ENCODE results near the gene DAP. TPM values are rescaled to one million over a fixed set of nuclear protein-coding genes. Genes with fewer than 3 reads are reported as not detected.

The DAP gene
- total RNA-seq, 1 experiment from 2014 or later, result 106 TPM

DNA sequence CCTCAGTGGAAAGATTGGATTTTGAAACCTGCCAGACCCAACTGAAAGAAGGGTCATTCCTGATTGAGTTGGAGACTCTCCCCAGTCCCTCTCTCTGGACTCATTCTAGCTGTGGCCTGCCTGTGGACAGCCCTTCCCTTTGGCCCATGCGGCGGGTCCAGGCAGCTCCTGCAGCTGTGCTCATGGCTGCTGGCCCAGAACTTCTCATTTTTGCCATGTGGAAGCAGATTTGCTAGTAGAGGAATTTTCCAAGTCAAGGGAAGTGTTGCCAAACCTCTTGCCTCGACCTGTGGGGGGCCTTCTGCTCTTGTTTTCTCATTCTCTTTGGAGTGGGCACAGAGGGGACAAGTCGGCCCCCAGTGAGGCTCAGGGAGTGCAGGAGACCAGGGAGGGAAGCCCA lies 108.0 kb downstream of the DAP start:
- POLR2A ChIA-PET (ENCODE audit: unreplicated experiment), result no interaction called here
- no peak overlapping the region for H2AFZ ChIP-seq (ENCODE audit: low read length)
- H4K20me1 ChIP-seq (ENCODE audit: low read length), result no peaks in the 10 kb centered on the region
- no peak overlapping the region for H3K4me3 ChIP-seq (ENCODE audit: low read length)
- H3K9me2 ChIP-seq (replicated peaks; ENCODE audit: low read length), result no peaks in the 10 kb centered on the region
- H3K36me3 ChIP-seq (ENCODE audit: low read depth, low read length), result no peaks in the 10 kb centered on the region
- no peak for ATAC-seq
- TF ChIP-seq EZH2 (IDR thresholded peaks at IDR 0.05; ENCODE audit: low read length, unreplicated experiment) (no peak), EZH2phosphoT487 (IDR thresholded peaks at IDR 0.05; ENCODE audit: borderline replicate concordance, low read length) (no peak), CTCF (conservative IDR thresholded peaks at IDR 0.05; ENCODE audit: low read depth, low read length) (no peak)
- H3K27me3 ChIP-seq (ENCODE audit: low read length), result no peaks in the 10 kb centered on the region
- no peaks in the 10 kb centered on the region for H3K79me2 ChIP-seq (ENCODE audit: low read length)
- CTCF ChIA-PET, result no interaction called here
- BruUV-seq (replicated peaks), result no TSS peak
- H3F3A ChIP-seq (ENCODE audit: low read length, unreplicated experiment), result no peaks in the 10 kb centered on the region
- H3K9ac ChIP-seq (ENCODE audit: low read length), result no peak overlapping the region
- peaks cover 7% of the 10 kb centered on the region; the same call in 1 of the 2 replicates for H3K4me1 ChIP-seq (ENCODE audit: insufficient read depth, low read length)
- H3K27ac ChIP-seq (ENCODE audit: low read length), result no peak overlapping the region
- no peak for DNase-seq
- intact Hi-C loops (cut with micrococcal nuclease), result no loop called here
- no peaks in the 10 kb centered on the region for H3K9me3 ChIP-seq (ENCODE audit: low read length)
- H3K4me2 ChIP-seq (ENCODE audit: low read length), result no peak overlapping the region

GRCh38 chr5:10652606-10653005 lies 108.4 kb downstream of the DAP start:
- no peak overlapping the region for H3K27ac ChIP-seq (ENCODE audit: low read length)
- intact Hi-C loops (cut with micrococcal nuclease), result no loop called here
- no peaks in the 10 kb centered on the region for H3K9me2 ChIP-seq (replicated peaks; ENCODE audit: low read length)
- H3K4me3 ChIP-seq (ENCODE audit: low read length), result no peak overlapping the region
- H3K79me2 ChIP-seq (ENCODE audit: low read length), result no peaks in the 10 kb centered on the region
- no peaks in the 10 kb centered on the region for H3F3A ChIP-seq (ENCODE audit: low read length, unreplicated experiment)
- BruUV-seq (replicated peaks), result no TSS peak
- H4K20me1 ChIP-seq (ENCODE audit: low read length), result no peaks in the 10 kb centered on the region
- ATAC-seq (no peak), DNase-seq (no peak)
- peaks cover 7% of the 10 kb centered on the region; the same call in 1 of the 2 replicates for H3K4me1 ChIP-seq (ENCODE audit: insufficient read depth, low read length)
- H3K9me3 ChIP-seq (ENCODE audit: low read length), result no peaks in the 10 kb centered on the region
- no peak overlapping the region for H2AFZ ChIP-seq (ENCODE audit: low read length)
- no peak overlapping the region for H3K4me2 ChIP-seq (ENCODE audit: low read length)
- TF ChIP-seq CTCF (conservative IDR thresholded peaks at IDR 0.05; ENCODE audit: low read depth, low read length), result no peak
- TF ChIP-seq EZH2phosphoT487 (IDR thresholded peaks at IDR 0.05; ENCODE audit: borderline replicate concordance, low read length), result no peak
- TF ChIP-seq EZH2 (IDR thresholded peaks at IDR 0.05; ENCODE audit: low read length, unreplicated experiment), result no peak
- ChIA-PET CTCF (no interaction called here), POLR2A (ENCODE audit: unreplicated experiment) (no interaction called here)
- H3K36me3 ChIP-seq (ENCODE audit: low read depth, low read length), result no peaks in the 10 kb centered on the region
- H3K9ac ChIP-seq (ENCODE audit: low read length), result no peak overlapping the region
- H3K27me3 ChIP-seq (ENCODE audit: low read length), result no peaks in the 10 kb centered on the region

DNA sequence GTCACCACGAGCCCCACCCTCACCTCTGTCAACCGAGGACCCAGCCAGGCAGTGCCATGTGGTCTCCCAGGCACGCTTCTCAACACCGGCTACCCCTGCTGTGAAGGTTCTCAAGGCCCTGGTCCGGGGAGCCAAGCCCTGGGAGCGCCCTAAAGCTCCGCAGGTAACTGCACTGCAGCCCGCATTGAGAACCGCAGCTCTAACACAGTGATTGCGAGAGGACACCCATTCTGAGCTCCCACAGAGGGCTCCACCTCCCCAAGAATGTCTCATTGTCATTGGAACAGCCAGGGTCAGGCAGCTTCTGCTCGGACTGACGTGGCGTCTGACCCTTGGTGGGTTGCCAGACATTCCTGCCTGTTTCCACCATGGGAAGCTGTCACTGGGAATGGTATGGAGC lies 108.9 kb downstream of the DAP start:
- Histone ChIP-seq H3K9me3 (ENCODE audit: low read length) (no peaks in the 10 kb centered on the region), H3K36me3 (ENCODE audit: low read depth, low read length) (no peaks in the 10 kb centered on the region), H3K4me3 (ENCODE audit: low read length) (no peak overlapping the region), H3K27ac (ENCODE audit: low read length) (no peak overlapping the region), H3K9ac (ENCODE audit: low read length) (no peak overlapping the region), H3K27me3 (ENCODE audit: low read length) (no peaks in the 10 kb centered on the region), H3K4me1 (ENCODE audit: insufficient read depth, low read length) (peaks cover 7% of the 10 kb centered on the region; the same call in 1 of the 2 replicates), H3K4me2 (ENCODE audit: low read length) (no peak overlapping the region), H3K79me2 (ENCODE audit: low read length) (no peaks in the 10 kb centered on the region), H3K9me2 (replicated peaks; ENCODE audit: low read length) (no peaks in the 10 kb centered on the region), H4K20me1 (ENCODE audit: low read length) (no peaks in the 10 kb centered on the region), H3F3A (ENCODE audit: low read length, unreplicated experiment) (no peaks in the 10 kb centered on the region), H2AFZ (ENCODE audit: low read length) (no peak overlapping the region)
- intact Hi-C loops (cut with micrococcal nuclease), result no loop called here
- ChIA-PET POLR2A (ENCODE audit: unreplicated experiment) (no interaction called here), CTCF (no interaction called here)
- ATAC-seq, result no peak
- TF ChIP-seq EZH2phosphoT487 (IDR thresholded peaks at IDR 0.05; ENCODE audit: borderline replicate concordance, low read length) (no peak), EZH2 (IDR thresholded peaks at IDR 0.05; ENCODE audit: low read length, unreplicated experiment) (no peak), CTCF (conservative IDR thresholded peaks at IDR 0.05; ENCODE audit: low read depth, low read length) (no peak)
- no peak for DNase-seq
- no TSS peak for BruUV-seq (replicated peaks)

Measured in PC-3 (cell line).